GM21723 (cell line): ENCODE measurements around the gene DYNC2I2.

Source experiments
- ATAC-seq: cut with Tn5 transposase; IDR thresholded peaks from one replicate; pipeline ENCODE4 v1.9.1; 2021; ENCODE audit warnings: mild to moderate bottlenecking, moderate library complexity; ENCODE audit not compliant: unreplicated experiment

The DYNC2I2 gene

GRCh38 chr9:128636556-128637530 lies 19.8 kb downstream of the DYNC2I2 start:
- ATAC-seq = no peak

- ATAC-seq = no peak
These were observed 20.6 kb downstream of the DYNC2I2 start for GRCh38 chr9:128636024-128636390.

- no peak for ATAC-seq
These were observed 21.2 kb downstream of the DYNC2I2 start for GRCh38 chr9:128635266-128636023.

- ATAC-seq = no peak
These were observed 21.9 kb downstream of the DYNC2I2 start for GRCh38 chr9:128634651-128635262.

GRCh38 chr9:128634111-128634510 lies 22.5 kb downstream of the DYNC2I2 start:
- no peak for ATAC-seq

GRCh38 chr9:128633601-128634000 lies 23.0 kb downstream of the DYNC2I2 start:
- no peak for ATAC-seq

GRCh38 chr9:128633057-128633456 lies 23.6 kb downstream of the DYNC2I2 start:
- ATAC-seq = no peak

GRCh38 chr9:128632486-128632885 lies 24.2 kb downstream of the DYNC2I2 start:
- ATAC-seq = no peak

- no peak for ATAC-seq
These were observed 24.6 kb downstream of the DYNC2I2 start for GRCh38 chr9:128632066-128632465.

GRCh38 chr9:128631636-128632035 lies 25.0 kb downstream of the DYNC2I2 start:
- no peak for ATAC-seq

- no peak for ATAC-seq
These were observed 26.6 kb downstream of the DYNC2I2 start for GRCh38 chr9:128629852-128630545.

GRCh38 chr9:128629136-128629535 lies 27.5 kb downstream of the DYNC2I2 start:
- no peak for ATAC-seq

- no peak for ATAC-seq
These were observed 28.1 kb downstream of the DYNC2I2 start for GRCh38 chr9:128628471-128629048.

GRCh38 chr9:128627906-128628305 lies 28.7 kb downstream of the DYNC2I2 start:
- ATAC-seq = no peak

GRCh38 chr9:128627127-128627715 lies 29.4 kb downstream of the DYNC2I2 start:
- no peak for ATAC-seq

- ATAC-seq = no peak
These were observed 30.5 kb downstream of the DYNC2I2 start for GRCh38 chr9:128626181-128626580.

- ATAC-seq = no peak
These were observed 31.1 kb downstream of the DYNC2I2 start for GRCh38 chr9:128625391-128626146.

GRCh38 chr9:128624566-128624965 lies 32.1 kb downstream of the DYNC2I2 start:
- no peak for ATAC-seq

GRCh38 chr9:128621730-128622455 lies 34.8 kb downstream of the DYNC2I2 start:
- no peak for ATAC-seq
